Mucosa of descending colon (tissue), 3 donors: ENCODE data around the gene CDH26. TPM values are rescaled to one million over a fixed set of nuclear protein-coding genes. Genes with fewer than 3 reads are reported as not detected.

Experiments
- ATAC-seq: fragments of 200-7000 bp; cut with Tn5 transposase; one replicate; pipeline ENCODE4 v1.9.1; 2020; ENCODE audit warnings: mild to moderate bottlenecking, moderate library complexity
- DNase-seq, 3 donors: peaks; one replicate each; pipeline ENCODE4 v3.0.0-alpha.2; 2020
- H3K36me3 ChIP-seq: fragments of 200-600 bp; one replicate; pipeline ENCODE4 v1.8.0; 2021; ENCODE audit warnings: low read depth, mild to moderate bottlenecking
- H3K4me1 ChIP-seq: fragments of 200-600 bp; one replicate; pipeline ENCODE4 v1.8.0; 2021; ENCODE audit warnings: low read depth, mild to moderate bottlenecking
- H3K4me3 ChIP-seq: fragments of 200-600 bp; one replicate; pipeline ENCODE4 v1.8.0; 2021; ENCODE audit warnings: mild to moderate bottlenecking
- H3K9me3 ChIP-seq: fragments of 200-600 bp; one replicate; pipeline ENCODE4 v1.8.0; 2021; ENCODE audit warnings: mild to moderate bottlenecking
- intact Hi-C, 2 donors: fragments of 100-400 bp; cut with DNase I in 1 of 2; cut with micrococcal nuclease in 1 of 2; formaldehyde crosslinking; loops; one replicate each; pipeline versions ENCODE4 v1.11.0 to v1.11.1; 2022; cut with DNase I, micrococcal nuclease
- total RNA-seq, 3 donors: library from RNA; stranded (reverse); fragmentation: NEBNext Ultra II Directional in 2 of 3; extraction: Animal tissue kit (Norgen Biotek cat#: 25700) in 2 of 3; gene quantifications; one replicate each; pipeline versions ENCODE4 v1.2.1 to v1.2.4, GENCODE V29; 2021 to 2023
- TF ChIP-seq, protein P1 (sequence below): fragments of 200-600 bp; IDR thresholded peaks from one replicate; pipeline ENCODE4 v1.8.0; 2022; ENCODE audit warnings: antibody characterized with exemption, mild to moderate bottlenecking
- donor health status: DM: no; HTN: no; CAD: no; lungs with moderate emphysema.
- donor health status: DM: no; HTN: no; CAD: no.
- donor health status: DM: no; HTN: yes; CAD: no.

The CDH26 gene
- total RNA-seq, 3 donors from 2014 or later = 0.48 to 2.2 (median 1.4) TPM

DNA sequence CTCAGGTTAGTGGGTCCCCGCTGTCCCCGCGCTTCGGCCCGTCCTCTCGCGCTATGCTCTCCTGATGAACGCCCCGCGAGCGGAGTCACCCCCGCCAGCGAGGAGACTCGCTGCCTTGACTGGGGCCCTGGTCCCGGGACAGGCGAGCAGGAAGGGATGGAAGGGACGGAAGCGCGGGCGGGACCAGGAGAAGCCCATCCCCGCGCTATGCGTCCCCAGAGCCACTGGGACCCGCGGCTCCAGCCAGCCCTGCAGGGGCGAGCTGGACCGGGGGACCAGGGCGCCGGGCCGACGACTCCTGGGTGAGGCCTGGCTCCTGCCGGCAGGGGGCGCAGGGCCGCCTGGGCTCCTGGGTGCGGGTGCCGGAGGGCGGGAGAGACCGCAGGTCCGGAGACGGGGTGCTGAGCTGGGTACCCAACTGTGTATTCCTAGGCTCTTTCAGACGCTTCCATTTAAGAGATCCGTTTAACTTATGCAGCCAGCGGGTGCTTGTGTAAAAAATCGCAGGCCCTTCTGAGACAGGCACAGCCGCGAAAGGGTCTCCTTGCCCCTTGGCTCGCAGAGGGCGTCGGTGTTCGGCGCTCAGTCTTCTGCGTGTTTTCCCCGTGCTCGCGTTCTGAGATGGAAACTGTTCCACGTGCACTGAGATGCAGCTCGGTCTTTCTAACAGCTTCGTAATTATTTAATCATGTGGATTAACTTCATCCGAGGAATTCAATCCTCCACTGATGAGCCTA lies 24.2 kb upstream of the CDH26 start:
- DNase-seq = peak; percentile 79 to 86 (median 81)
- Histone ChIP-seq H3K4me3 (peak overlapping the region; percentile 28), H3K9me3 (no peaks in the 10 kb centered on the region), H3K36me3 (no peaks in the 10 kb centered on the region), H3K4me1 (peaks cover 23% of the 10 kb centered on the region)
- intact Hi-C loops = no loop called here
- TF ChIP-seq, protein P1, sequence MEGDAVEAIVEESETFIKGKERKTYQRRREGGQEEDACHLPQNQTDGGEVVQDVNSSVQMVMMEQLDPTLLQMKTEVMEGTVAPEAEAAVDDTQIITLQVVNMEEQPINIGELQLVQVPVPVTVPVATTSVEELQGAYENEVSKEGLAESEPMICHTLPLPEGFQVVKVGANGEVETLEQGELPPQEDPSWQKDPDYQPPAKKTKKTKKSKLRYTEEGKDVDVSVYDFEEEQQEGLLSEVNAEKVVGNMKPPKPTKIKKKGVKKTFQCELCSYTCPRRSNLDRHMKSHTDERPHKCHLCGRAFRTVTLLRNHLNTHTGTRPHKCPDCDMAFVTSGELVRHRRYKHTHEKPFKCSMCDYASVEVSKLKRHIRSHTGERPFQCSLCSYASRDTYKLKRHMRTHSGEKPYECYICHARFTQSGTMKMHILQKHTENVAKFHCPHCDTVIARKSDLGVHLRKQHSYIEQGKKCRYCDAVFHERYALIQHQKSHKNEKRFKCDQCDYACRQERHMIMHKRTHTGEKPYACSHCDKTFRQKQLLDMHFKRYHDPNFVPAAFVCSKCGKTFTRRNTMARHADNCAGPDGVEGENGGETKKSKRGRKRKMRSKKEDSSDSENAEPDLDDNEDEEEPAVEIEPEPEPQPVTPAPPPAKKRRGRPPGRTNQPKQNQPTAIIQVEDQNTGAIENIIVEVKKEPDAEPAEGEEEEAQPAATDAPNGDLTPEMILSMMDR = peak; percentile 96
- ATAC-seq = peak; percentile 96

GRCh38 chr20:59935457-59936185 lies 22.6 kb upstream of the CDH26 start:
- TF ChIP-seq, protein P1 = no peak
- intact Hi-C loops = no loop called here
- H3K4me3 ChIP-seq = no peak overlapping the region
- H3K4me1 ChIP-seq = peaks cover 27% of the 10 kb centered on the region
- H3K9me3 ChIP-seq = no peaks in the 10 kb centered on the region
- H3K36me3 ChIP-seq = no peaks in the 10 kb centered on the region
- DNase-seq (no peak), ATAC-seq (no peak)

GRCh38 chr20:59936409-59936808 lies 21.8 kb upstream of the CDH26 start:
- Histone ChIP-seq H3K4me1 (peaks cover 31% of the 10 kb centered on the region), H3K9me3 (no peaks in the 10 kb centered on the region), H3K36me3 (no peaks in the 10 kb centered on the region), H3K4me3 (no peak overlapping the region)
- DNase-seq (no peak), ATAC-seq (no peak)
- TF ChIP-seq, protein P1 = no peak
- intact Hi-C loops = no loop called here

- H3K36me3 ChIP-seq = no peaks in the 10 kb centered on the region
- intact Hi-C loops = no loop called here
- no peak overlapping the region for H3K4me3 ChIP-seq
- no peaks in the 10 kb centered on the region for H3K9me3 ChIP-seq
- DNase-seq = no peak
- TF ChIP-seq, protein P1 = no peak
- peaks cover 33% of the 10 kb centered on the region for H3K4me1 ChIP-seq
- no peak for ATAC-seq
Measured at GRCh38 chr20:59937150-59937549, 21.1 kb upstream of the CDH26 start.

DNA sequence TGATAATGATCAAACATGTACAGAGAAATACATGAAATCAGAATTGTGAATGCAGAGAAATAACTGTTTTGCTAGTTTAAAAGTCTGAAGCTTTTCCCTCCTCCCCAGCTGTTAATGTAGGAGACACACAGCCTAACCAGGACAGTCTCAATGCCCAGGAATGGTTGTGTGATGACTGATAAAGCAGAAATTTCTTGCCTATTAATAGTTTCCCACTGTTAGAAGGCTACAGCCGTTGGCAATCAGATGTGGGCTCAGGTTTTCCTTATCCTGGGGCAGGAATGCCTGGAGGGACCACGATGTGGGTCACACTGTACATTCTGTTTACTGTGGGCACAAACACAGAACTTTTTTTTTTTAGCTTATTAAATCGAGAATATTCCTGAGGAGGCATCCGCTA lies 20.0 kb upstream of the CDH26 start:
- no peaks in the 10 kb centered on the region for H3K9me3 ChIP-seq
- H3K4me3 ChIP-seq = no peak overlapping the region
- ATAC-seq = no peak
- no peak for DNase-seq
- no peaks in the 10 kb centered on the region for H3K36me3 ChIP-seq
- intact Hi-C loops = no loop called here
- peaks cover 33% of the 10 kb centered on the region for H3K4me1 ChIP-seq
- TF ChIP-seq, protein P1 = no peak
